ENCODE results near the gene FAM120A.

The FAM120A gene

GRCh38 chr9:93557366-93558137, 106.1 kb downstream of the FAM120A start:
- DNase-seq (ENCODE audit: low read depth in 2 of 2) = no peak

GRCh38 chr9:93558503-93558902, 107.0 kb downstream of the FAM120A start:
- no peak for DNase-seq (ENCODE audit: low read depth in 2 of 2)

- DNase-seq (ENCODE audit: low read depth in 2 of 2) = no peak
Observed at GRCh38 chr9:93560991-93561390, 109.5 kb downstream of the FAM120A start.

GRCh38 chr9:93562157-93562556, 110.7 kb downstream of the FAM120A start:
- no peak for DNase-seq (ENCODE audit: low read depth in 2 of 2)

GRCh38 chr9:93565089-93565488, 113.6 kb downstream of the FAM120A start:
- DNase-seq (ENCODE audit: low read depth in 2 of 2) = no peak

- peak; percentile 94 to 99 for DNase-seq (ENCODE audit: low read depth in 2 of 2)
Observed at GRCh38 chr9:93566408-93567270, 115.2 kb downstream of the FAM120A start.

- DNase-seq (ENCODE audit: low read depth in 2 of 2) = no peak
Observed at GRCh38 chr9:93567271-93567959, 115.9 kb downstream of the FAM120A start.

GRCh38 chr9:93568169-93568568, 116.7 kb downstream of the FAM120A start:
- no peak for DNase-seq (ENCODE audit: low read depth in 2 of 2)

- no peak for DNase-seq (ENCODE audit: low read depth in 2 of 2)
Observed at GRCh38 chr9:93569621-93570174, 118.2 kb downstream of the FAM120A start.

- DNase-seq (ENCODE audit: low read depth in 2 of 2) = no peak
Observed at GRCh38 chr9:93572221-93572620, 120.7 kb downstream of the FAM120A start.

- no peak for DNase-seq (ENCODE audit: low read depth in 2 of 2)
Observed at GRCh38 chr9:93572636-93573515, 121.4 kb downstream of the FAM120A start.

GRCh38 chr9:93573516-93573828, 122.0 kb downstream of the FAM120A start:
- DNase-seq (ENCODE audit: low read depth in 2 of 2) = no peak

GRCh38 chr9:93574091-93574899, 122.8 kb downstream of the FAM120A start:
- no peak for DNase-seq (ENCODE audit: low read depth in 2 of 2)

GRCh38 chr9:93574900-93575795, 123.7 kb downstream of the FAM120A start:
- no peak for DNase-seq (ENCODE audit: low read depth in 2 of 2)

- DNase-seq (ENCODE audit: low read depth in 2 of 2) = peak in 1 of 2 donors; percentile 36
Observed at GRCh38 chr9:93575796-93576257, 124.3 kb downstream of the FAM120A start.

- DNase-seq (ENCODE audit: low read depth in 2 of 2) = peak in 1 of 2 donors; percentile 32
Observed at GRCh38 chr9:93576258-93577077, 125.0 kb downstream of the FAM120A start, which contains the start of gene PHF2. Gene PHF2, plus strand, starts transcription at chr9:93576584. Its CDS starts 190 bp downstream, at chr9:93576774.

GRCh38 chr9:93577078-93577974, 125.8 kb downstream of the FAM120A start:
- DNase-seq (ENCODE audit: low read depth in 2 of 2) = no peak

All from stimulated activated CD8-positive, alpha-beta memory T cell treated with anti-CD3 and anti-CD28 coated beads, Interleukin-7, amount 100 ng/mL, for 4 hours (primary cell).